GM12872 (cell line): ENCODE results near the gene ZG16B.

Experiments used
- CTCF ChIP-seq: IDR thresholded peaks from 3 replicates; pipeline ENCODE4 v1.5.1; 2011; ENCODE audit warnings: low read depth, mild to moderate bottlenecking, low read length, moderate library complexity; ENCODE audit not compliant: insufficient read depth

ZG16B gene

GRCh38 chr16:2822158-2822495, 8.0 kb upstream of the ZG16B start:
- no peak for TF ChIP-seq CTCF

- no peak for TF ChIP-seq CTCF
Measured at GRCh38 chr16:2822496-2822895, 7.6 kb upstream of the ZG16B start.

GRCh38 chr16:2824626-2825025, 5.5 kb upstream of the ZG16B start:
- no peak for TF ChIP-seq CTCF

GRCh38 chr16:2825049-2825742, 4.9 kb upstream of the ZG16B start:
- TF ChIP-seq CTCF, result no peak

GRCh38 chr16:2825906-2826305, 4.2 kb upstream of the ZG16B start:
- no peak for TF ChIP-seq CTCF

- no peak for TF ChIP-seq CTCF
Measured at GRCh38 chr16:2826591-2827373, 3.3 kb upstream of the ZG16B start.

GRCh38 chr16:2827374-2827791, 2.7 kb upstream of the ZG16B start:
- TF ChIP-seq CTCF, result no peak
